ENCODE data around the gene TSPAN15. TPM values are rescaled to one million over a fixed set of nuclear protein-coding genes. Genes with fewer than 3 reads are reported as not detected.
"Not testable (repeated sequence)": the region's sequence is repeated elsewhere in the genome, so short reads cannot be mapped to it uniquely, and the experiment has no call there.

TSPAN15 gene
- total and polyA plus RNA-seq, 2 experiments from 2014 or later, result 0.34 TPM; not detected in 1

DNA sequence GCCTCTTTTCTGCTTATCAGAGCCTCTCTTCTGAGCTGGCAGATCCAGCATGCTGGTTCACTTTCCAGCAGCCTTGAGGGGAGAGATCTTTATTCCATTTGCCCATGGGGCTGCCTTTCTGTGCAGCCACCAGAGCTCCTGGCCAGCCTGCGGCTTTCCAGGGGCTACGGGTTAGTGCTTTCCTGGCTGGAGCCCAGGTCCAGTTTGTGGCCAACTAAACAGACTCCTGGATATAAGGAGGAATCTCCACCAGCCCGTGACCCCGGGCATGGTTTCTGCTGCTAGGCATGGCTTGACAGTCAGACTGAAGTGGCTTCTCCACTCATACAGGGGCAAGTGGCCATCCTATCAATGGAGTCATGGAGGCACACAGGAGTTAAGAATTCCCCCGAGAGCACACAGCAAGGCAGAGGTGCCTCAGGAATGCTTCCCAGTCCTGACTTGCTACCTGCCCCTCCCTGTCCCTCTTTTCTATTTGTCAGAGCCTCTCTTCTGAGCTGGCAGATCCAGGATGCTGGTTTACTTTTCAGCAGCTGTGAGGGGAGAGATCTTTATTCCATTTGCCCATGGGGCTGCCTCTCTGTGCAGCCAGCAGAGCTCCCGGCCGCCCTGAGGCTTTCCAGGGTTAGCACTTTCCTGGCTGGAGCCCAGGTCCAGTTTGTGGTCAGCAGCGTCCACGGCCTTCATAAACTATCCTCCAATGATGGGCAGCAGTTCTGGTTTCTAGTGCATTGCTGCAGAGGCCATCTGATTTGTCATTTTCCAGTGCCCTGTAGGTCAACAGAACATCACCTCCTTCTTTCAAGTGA lies 35.9 kb downstream of the TSPAN15 start:
- in situ Hi-C loops (cut with MboI), result no loop called here
- H3K4me1 ChIP-seq (ENCODE audit: insufficient read depth), result no peaks in the 10 kb centered on the region
- no peaks in the 10 kb centered on the region for H3K36me3 ChIP-seq (ENCODE audit: low read depth)
- no peak overlapping the region for H3K9ac ChIP-seq
- no peak overlapping the region for H2AFZ ChIP-seq
- H3K4me2 ChIP-seq (ENCODE audit: unreplicated experiment), result no peak overlapping the region
- H3K9me3 ChIP-seq (ENCODE audit: low read depth), result no peaks in the 10 kb centered on the region
- DNase-seq, result no peak
- no peaks in the 10 kb centered on the region for H3F3A ChIP-seq (ENCODE audit: insufficient read depth)
- H4K20me1 ChIP-seq (ENCODE audit: insufficient read depth), result no peaks in the 10 kb centered on the region
- no peaks in the 10 kb centered on the region for H3K27me3 ChIP-seq (replicated peaks; ENCODE audit: insufficient read depth)
- H3K4me3 ChIP-seq, result no peak overlapping the region
- no peak overlapping the region for H3K27ac ChIP-seq
- no peaks in the 10 kb centered on the region for H3K9me2 ChIP-seq (ENCODE audit: insufficient read depth)
- TF ChIP-seq EZH2 (IDR thresholded peaks at IDR 0.05; ENCODE audit: insufficient read depth, poor library complexity, severe bottlenecking) (no peak), EZH2phosphoT487 (IDR thresholded peaks at IDR 0.05; ENCODE audit: insufficient read depth, low read depth) (no peak)
- no peaks in the 10 kb centered on the region for H3K79me2 ChIP-seq (ENCODE audit: insufficient read depth)
- 45 to 49% methylated on average over 9 of the region's 9 CpGs for WGBS, 2 experiments (ENCODE audit: low coverage in 1 of 2, low lambda C conversion rate in 2 of 2, missing lambda C conversion rate in 2 of 2)

DNA sequence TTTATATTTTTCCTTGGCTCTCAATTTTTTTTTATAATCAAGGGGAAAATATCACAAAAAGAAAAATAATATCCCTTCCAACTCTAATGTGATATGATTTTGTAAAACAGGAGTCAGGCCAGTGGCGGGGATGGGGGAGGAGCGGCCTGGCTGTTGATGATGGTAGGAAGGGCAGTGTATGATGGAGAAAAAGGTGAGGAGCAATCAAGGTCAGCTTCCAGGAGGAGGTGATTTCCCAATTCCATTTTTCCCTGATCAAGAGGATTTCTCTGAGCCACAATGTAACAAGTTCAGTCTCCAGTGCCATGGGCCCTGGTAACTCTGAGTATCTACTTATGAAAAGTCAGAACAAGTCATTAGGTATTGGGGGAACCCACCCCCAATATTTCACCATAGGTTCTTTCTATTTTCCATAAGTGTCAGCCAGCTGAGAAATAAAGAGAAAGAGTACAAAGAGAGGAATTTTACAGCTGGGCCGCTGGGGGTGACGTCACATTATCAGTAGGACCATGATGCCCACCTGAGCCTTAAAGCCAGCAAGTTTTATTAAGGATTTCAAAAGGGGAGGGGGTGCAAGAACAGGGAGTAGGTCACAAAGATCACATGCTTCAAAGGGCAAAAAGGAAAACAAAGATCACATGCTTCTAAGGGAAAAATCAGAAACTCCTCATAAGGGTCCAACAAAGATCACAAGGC lies 37.0 kb downstream of the TSPAN15 start:
- H3K4me3 ChIP-seq; H3K9ac ChIP-seq; H3K4me2 ChIP-seq (ENCODE audit: unreplicated experiment); H2AFZ ChIP-seq; H3K4me1 ChIP-seq (ENCODE audit: insufficient read depth); H3K9me3 ChIP-seq (ENCODE audit: low read depth); in situ Hi-C loops (cut with MboI); H3K27me3 ChIP-seq (replicated peaks; ENCODE audit: insufficient read depth); H4K20me1 ChIP-seq (ENCODE audit: insufficient read depth); H3K27ac ChIP-seq; H3K36me3 ChIP-seq (ENCODE audit: low read depth); H3K9me2 ChIP-seq (ENCODE audit: insufficient read depth); DNase-seq; H3K79me2 ChIP-seq (ENCODE audit: insufficient read depth); H3F3A ChIP-seq (ENCODE audit: insufficient read depth): not testable (repeated sequence)
- 42 to 44% methylated on average over 4 of the region's 4 CpGs for WGBS, 2 experiments (ENCODE audit: low coverage in 1 of 2, low lambda C conversion rate in 2 of 2, missing lambda C conversion rate in 2 of 2)

DNA sequence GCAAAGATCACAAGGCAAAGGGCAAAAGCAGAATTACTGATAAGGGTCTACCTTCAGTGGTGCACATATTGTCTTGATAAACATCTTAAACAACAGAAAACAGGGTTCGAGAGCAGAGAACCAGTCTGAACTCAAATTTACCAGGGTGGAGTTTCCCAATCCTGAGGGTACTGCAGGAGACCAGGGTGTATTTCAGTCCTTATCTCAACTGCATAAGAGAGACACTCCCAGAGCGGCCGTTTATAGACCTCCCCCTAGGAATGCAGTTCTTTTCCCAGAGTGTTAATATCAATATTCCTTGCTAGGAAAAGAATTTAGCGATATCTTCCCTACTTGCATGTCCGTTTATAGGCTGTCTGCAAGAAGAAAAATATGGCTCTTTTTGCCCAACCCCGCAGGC lies 37.6 kb downstream of the TSPAN15 start:
- H3K79me2 ChIP-seq (ENCODE audit: insufficient read depth); in situ Hi-C loops (cut with MboI): not testable (repeated sequence)

DNA sequence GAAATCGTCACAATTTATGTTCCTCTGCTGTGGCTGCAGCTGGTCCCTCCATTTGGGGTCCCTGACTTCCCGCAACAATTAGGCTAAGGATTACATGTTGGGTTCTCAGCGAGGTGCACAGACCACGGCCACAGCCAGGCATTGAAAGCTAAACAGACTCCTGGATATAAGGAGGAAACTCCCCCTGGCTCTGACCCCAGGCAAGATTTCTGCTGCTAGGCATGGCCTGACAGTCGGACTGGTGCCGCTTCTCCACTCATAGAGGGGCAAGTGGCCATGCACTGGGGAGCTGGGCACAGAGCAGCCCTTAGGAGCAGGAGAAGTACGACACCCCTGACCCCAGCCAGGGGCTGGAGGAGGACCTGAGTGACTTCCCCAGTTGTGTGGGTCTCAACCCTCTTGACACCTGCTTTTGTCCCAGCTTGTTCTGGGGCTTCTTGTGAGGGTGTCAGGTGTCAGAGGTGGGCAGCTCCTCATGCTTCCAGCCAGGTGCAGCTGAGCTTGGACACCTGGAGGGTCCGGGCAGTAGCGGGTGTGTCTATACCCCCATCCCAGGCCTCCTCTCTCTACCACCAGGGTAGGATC lies 38.3 kb downstream of the TSPAN15 start:
- in situ Hi-C loops (cut with MboI), result no loop called here
- H2AFZ ChIP-seq, result no peak overlapping the region
- H3K9ac ChIP-seq, result no peak overlapping the region
- no peaks in the 10 kb centered on the region for H3F3A ChIP-seq (ENCODE audit: insufficient read depth)
- no peaks in the 10 kb centered on the region for H3K27me3 ChIP-seq (replicated peaks; ENCODE audit: insufficient read depth)
- no peak overlapping the region for H3K4me3 ChIP-seq
- H3K4me2 ChIP-seq (ENCODE audit: unreplicated experiment), result no peak overlapping the region
- H3K9me2 ChIP-seq (ENCODE audit: insufficient read depth), result no peaks in the 10 kb centered on the region
- no peaks in the 10 kb centered on the region for H3K9me3 ChIP-seq (ENCODE audit: low read depth)
- H3K36me3 ChIP-seq (ENCODE audit: low read depth), result no peaks in the 10 kb centered on the region
- TF ChIP-seq EZH2phosphoT487 (IDR thresholded peaks at IDR 0.05; ENCODE audit: insufficient read depth, low read depth) (no peak), EZH2 (IDR thresholded peaks at IDR 0.05; ENCODE audit: insufficient read depth, poor library complexity, severe bottlenecking) (no peak)
- no peaks in the 10 kb centered on the region for H3K4me1 ChIP-seq (ENCODE audit: insufficient read depth)
- no peak for DNase-seq
- WGBS, 2 experiments (ENCODE audit: low coverage in 1 of 2, low lambda C conversion rate in 2 of 2, missing lambda C conversion rate in 2 of 2), result 54 to 57% methylated on average over 9 of the region's 9 CpGs
- H3K27ac ChIP-seq, result no peak overlapping the region
- no peaks in the 10 kb centered on the region for H4K20me1 ChIP-seq (ENCODE audit: insufficient read depth)
- no peaks in the 10 kb centered on the region for H3K79me2 ChIP-seq (ENCODE audit: insufficient read depth)

More for the DNA sequence above, 37.6 kb downstream of the TSPAN15 start:
- H3K9me2 ChIP-seq (ENCODE audit: insufficient read depth); H3F3A ChIP-seq (ENCODE audit: insufficient read depth); H3K27me3 ChIP-seq (replicated peaks; ENCODE audit: insufficient read depth); H3K9ac ChIP-seq; DNase-seq; H3K4me2 ChIP-seq (ENCODE audit: unreplicated experiment); H3K27ac ChIP-seq; H3K36me3 ChIP-seq (ENCODE audit: low read depth); H4K20me1 ChIP-seq (ENCODE audit: insufficient read depth); H3K9me3 ChIP-seq (ENCODE audit: low read depth); H3K4me1 ChIP-seq (ENCODE audit: insufficient read depth); H2AFZ ChIP-seq; H3K4me3 ChIP-seq: not testable (repeated sequence)
- 59 to 60% methylated on average over 6 of the region's 6 CpGs for WGBS, 2 experiments (ENCODE audit: low coverage in 1 of 2, low lambda C conversion rate in 2 of 2, missing lambda C conversion rate in 2 of 2)

Data from GM23248 (cell line).